GM19043 (cell line): ENCODE data around the gene FSIP2.
A peak's percentile ranks its signal among the peaks of the same experiment; 100 is the strongest.

ENCODE experiments used
- ATAC-seq: cut with Tn5 transposase; IDR thresholded peaks from one replicate; pipeline ENCODE4 v1.9.1; 2021; ENCODE audit warnings: low read depth; ENCODE audit not compliant: unreplicated experiment

Gene FSIP2, protein sequence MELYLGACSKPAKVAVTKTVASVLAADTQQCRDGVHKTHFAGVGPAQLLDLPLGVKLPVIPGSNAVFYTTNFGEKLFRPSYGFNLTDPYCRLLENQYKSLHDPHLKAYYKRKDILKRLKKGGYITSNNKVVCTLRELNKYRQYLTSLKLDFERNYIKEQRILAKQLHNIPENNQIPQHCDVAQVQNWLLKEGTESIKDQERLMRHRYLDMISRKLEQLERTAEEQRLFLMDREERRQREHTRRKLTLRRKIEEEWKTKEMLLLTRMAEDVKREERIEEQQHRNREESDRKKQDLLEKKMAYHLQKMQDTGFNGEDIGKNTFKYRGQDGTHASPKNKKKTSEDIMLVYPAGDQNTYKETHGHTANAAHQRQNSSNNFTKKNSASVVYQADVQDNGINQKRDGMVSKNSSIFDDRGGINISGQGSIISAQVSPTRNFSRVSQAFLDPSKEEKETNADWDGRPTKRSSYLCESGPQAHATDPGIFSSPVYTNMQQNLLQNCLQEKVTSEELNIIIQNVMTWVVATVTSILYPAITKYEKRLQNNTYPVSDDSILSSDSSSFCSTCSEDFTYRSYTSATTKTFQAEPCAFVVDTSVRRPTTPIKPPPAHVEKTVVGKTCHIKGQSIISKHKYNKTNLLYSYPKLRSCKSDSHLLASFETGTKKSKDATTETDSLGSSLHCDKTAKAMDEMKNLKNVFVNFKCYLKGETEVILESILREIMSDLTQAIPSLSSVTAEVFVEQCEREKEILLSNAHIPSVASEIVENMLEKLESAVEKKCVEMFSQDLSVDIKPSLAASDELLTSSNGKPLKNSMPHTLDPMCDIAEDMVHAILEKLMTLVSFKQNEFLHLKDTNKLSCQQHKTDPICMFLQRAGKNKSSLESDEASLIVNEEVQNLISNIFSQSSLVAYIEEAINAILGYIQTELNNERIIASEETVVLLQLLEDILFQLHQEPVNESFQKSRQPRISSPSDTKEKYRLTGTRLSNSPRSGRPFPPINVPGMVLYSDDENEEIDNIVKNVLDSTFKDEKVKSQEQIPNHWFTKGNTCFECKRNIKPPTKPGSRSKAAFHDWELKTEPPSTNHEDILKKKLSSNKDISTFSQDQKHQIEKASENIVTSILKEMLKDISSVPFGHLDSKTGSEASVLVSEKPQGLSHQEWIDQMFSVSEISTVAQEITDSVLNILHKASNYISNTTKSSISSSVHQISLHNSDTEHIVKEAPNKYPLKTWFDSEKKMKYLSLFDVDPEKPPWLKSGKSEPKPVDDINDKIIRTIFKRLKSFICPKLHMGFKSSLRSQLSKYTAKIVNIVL (N-terminal part only)

DNA sequence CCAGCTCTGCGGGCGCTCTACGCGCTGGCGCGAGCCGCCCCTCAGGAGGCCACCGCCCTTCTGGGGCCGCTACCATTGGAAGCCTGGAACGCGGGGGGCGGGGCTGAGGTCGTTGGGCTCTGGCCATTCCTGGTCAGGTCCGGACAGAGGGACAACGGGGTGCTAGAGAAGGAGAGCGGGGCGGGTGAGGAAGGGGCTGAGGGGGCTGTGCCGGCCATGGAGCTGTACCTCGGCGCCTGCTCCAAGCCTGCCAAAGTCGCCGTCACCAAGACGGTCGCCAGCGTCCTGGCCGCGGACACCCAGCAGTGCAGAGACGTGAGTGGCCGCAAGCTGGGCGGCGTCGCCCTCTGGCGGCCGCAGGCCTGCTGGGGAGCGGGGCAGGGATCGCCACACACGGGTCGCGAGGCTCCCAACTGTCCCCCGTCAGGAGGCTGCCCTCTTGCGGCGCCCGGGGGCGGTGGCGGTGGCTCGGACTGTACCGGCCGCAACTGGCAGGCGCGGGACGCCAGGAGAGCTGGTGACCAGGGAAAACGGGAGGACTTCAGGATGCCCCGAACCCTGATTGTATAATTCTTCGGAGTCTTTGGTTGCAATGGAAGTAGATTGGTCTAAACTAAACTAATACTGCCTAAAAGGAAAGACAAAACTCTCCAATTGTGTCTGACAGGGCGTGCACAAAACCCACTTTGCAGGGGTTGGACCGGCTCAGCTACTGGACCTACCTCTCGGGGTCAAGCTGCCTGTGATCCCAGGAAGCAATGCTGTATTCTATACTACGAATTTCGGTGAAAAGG, at the start of gene FSIP2:
Gene FSIP2, plus strand, starts transcription at position 126 of the 794 bp plus-strand sequence. Its CDS starts 91 bp downstream, at position 217.
- ATAC-seq = peak; percentile 96

DNA sequence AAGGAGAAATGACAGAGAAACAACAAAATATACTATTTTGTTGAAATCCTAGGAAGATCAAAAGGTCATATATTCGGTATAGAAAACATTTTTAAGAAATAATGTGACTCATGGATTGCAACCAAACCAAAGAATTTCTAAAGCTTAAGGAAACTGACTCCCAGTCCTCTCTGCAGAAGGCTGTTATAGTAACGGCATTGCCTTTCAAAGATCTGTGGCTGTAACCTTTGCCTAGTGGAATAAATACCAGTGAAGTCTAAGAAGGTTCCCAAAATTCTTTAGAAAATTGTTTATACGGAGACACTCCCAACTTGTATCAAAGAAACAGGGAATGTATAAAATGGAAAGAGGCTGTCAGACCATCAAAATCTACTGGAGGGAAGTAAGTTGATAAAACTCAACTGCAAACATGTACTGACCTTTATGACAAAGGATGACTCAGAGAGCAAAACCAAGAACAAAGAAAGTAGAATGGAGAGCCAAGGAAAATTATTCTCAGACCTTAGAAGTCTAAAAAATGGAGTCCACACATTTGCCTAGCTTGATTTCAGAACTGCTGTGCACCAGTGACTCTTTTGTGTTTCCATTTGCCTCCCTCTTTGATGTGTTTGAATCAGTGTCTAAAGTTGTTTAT, 48.6 kb upstream of the FSIP2 start:
- ATAC-seq = no peak

DNA sequence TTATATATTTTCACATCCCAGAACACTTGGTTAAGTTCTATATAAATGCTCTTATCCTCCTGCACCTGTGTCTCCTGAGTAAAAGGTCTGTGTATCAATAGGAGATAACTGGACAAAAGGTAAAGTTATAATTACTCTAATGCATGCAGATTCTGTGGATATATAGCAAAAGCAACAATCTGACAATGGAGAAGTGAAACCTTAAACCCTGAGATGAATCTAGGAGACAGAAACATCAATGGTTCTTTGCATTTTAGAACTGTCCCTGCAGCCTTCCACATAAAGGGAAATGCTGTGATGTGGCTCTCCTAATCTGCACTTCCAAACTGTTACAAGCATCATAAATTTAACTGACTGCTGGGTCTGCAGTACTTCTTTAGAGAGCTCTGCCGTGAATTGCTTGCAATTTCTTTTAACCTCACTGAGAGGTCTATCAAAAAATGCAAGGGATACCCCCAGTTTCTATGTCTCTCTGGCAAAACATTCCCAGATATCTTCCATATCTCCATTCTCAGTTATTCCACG, 42.8 kb upstream of the FSIP2 start:
- ATAC-seq = no peak

DNA sequence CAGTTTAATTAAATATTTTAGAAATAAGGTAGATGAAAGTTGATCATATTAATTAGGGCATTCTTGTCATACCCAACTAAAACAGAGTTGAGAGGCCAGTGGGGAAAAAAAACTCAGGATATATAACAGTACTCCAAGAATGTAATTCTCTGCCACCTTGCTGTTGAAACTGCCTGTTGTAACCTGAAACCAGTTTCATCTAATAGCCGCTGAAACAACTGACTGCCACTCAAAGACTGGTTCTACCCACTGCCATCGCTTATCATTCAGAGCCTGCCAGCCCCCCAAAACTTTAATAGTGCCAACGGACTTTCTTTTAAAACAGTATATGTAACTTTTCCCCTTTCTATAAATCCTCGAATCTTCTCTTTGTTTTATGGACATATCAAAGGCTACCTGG, 37.7 kb upstream of the FSIP2 start:
- no peak for ATAC-seq

DNA sequence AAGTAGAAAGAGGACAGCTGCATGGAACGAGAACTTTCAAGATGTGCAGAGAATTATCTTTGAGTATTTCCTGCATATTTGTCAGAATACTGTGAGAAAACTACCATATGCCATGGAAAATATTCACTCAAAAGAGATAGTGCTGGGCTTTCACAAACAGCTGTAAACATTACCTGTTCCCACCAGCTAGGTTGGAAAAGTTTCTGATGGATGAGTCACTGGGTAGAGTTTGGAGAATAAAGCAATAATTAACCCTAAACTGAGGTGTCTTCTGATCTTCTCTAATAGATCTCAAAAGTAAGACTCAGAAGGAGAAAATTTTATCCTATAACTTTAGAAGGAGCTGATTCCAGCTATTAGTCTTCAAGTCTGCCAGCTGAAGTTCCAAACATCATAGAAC, 3.9 kb upstream of the FSIP2 start:
- ATAC-seq = no peak

DNA sequence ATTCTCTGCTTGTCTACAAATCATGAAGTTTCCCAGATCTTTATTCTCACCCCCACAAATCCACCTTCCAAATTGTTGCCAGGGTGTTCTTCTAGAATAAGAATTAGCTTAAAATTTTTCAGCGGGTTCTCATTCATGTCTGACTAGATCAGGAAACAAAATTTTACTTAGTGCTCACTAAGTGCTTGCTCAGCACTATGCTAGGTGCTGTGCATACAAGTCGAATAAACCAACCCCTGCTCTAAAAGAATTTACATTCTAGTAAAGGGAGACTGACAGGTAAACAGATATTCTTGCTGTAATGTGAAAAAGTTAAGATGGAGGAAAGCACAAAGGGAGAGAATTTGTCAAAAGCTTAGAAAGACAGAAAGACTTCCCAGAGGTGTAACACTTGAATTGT, 2.4 kb upstream of the FSIP2 start:
- ATAC-seq = no peak

DNA sequence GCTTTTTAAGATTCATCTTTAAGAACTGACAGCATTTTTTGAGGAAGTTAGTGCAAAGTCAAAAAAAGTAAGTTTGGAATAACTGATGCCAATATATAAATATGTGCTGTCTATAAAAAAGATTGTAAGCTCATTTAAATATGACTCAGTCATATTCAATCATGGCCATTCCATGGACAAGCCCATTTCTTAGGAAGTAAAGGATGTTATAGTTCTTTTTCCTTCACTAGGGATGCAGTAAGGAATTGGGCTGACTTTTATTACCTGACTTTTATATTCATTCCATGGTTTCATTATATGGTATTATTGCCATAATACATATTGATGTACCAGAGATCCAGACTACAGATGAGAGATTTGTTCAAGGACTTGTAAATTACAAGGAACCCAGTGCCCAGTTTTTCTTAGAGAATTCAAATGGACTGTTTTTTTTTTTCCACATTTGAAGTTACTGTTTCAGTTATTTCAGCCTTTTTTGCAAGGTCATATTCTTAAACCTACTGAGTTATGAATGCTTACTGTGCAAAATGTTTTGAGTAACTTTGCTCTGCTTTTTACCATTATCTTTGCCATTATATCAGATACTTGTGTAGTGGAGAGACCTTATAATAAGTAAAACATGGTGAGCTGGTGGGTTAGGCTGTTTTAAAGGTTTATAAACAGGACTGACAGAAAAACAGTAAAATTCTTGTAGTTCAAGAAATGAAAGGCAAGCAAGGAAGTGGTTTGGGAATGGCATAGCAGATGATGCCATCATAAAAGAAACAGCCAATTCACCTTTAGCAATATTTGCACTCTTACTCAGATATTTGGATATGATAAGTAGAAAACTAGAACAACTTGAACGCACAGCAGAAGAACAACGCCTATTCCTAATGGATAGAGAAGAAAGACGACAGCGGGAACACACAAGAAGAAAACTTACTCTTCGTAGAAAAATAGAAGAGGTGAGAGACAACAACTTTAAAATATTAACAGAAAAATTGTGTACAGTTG, 7.6 kb downstream of the FSIP2 start:
- no peak for ATAC-seq

DNA sequence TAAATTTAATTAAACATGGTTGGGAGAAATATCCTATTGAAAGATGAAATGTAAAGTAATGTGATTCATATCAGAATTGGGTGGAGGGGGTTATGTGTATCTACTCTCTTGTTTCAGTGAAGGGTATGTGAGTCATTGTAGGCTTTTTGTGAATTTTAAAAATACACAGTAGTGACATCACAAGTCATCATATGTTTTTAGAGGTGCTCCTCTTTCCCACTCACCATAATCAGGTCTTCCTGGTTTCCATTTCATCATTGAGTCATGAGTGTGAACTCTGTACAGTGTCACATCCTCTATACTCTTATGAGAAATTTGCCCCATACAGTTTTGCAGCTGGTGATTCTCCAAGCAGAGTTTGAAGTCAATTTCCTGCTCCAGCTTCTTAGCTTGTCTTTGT, 18.8 kb downstream of the FSIP2 start:
- no peak for ATAC-seq

DNA sequence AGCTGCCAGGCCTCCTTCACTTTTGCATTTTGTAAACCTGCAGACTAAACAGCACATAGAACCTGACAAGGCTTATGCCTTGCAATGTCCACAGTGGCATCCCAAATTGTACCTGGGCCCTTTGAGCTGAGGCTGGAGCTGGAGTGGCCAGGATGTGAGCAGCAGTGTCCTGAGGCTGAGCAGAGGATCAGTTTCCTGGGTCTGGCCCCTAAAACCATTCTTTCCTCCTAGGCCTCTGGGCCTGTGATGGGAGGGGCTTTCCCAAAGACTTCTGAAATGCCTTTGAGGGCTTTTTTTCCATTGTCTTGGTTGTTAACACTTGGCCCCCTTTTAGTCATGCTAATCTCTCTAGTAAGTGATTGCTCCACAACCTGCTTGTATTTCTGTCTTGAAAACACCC, 32.8 kb downstream of the FSIP2 start:
- no peak for ATAC-seq

DNA sequence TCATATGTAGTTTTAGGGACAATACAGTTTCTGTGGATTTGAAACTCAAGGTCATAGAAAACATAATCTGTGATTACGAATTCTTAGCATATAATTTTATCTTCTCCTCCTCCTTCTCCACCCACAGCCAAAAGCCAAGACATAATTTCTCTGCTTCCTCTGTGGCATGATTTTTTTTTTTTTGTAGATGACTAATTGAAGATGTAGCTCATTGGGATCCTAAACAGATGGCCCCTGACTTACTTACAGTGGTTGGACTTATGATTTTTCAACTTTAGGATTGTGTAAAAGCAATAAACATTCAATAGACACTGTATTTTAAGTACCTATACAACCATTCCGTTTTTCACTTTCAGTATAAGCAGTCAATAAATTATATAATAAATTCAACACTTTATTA, 42.3 kb downstream of the FSIP2 start:
- no peak for ATAC-seq

DNA sequence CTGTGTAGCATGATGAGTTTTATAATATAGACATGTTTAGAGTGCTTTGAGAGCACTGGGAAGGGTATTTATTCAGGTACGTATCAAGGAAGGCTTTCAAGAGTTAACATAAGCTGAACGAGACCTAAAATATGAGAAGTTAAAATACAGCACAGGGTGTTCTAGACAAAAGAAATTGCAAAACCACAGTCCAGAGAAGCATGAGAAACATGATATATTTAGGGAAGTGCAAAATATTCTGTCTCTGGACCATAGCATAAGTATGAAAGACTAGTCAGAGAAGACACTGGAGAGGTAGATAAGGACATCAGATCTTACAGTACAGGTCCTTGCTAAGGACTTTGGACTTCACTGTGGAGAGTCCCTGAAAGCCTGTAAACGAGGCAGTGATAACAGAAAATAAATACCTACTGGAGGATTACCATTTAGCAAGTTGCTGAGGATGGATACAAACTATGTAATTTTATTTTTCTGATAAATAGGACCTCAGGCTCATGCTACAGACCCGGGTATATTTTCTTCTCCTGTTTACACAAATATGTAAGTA, 43.7 kb downstream of the FSIP2 start:
- ATAC-seq = no peak

DNA sequence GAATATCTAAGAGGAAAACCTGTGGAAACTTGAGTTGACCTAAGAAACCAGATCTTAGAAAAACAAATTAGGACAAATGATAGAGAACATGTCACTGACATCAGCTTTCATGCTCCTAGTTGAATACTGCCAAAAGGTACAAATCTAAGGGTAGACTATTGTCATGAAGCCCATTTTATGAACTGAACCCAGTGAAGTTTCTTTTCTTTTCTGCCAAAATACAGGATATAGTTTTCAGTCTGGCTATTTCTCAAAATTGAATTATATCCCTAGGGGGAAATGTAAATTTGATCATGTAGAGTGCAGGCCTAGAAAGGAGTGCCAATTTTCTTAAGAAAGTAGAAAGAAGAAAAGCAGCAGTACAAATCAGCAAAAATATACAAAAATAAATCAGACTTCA, 46.6 kb downstream of the FSIP2 start:
- ATAC-seq = no peak

DNA sequence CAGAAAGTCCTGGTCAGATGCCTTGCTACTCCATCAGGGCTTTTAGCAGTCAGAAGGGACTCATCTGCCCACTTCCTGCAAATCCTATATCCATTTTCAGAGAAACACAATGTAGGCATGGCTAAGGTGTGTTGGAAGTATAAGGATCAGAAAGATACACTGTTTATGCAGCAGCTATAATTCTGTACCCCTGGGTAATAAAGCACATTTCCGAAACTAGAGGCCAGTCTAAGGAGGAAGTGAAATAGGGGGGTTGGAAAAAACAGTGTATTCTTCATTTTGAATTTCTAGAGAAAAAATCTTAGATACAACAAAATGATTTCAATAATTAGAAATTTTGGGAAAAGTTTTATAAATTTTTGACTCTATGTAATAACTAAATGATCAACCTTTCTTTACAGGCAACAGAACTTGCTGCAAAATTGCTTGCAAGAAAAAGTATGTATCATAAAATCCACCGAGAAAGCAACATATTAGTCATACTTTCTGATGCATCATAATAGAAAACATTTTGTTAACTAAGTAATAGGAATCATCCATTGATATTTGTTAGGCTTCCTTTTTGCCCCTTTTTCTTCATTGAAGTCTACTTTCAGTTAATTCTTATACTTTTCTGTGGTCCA, 47.4 kb downstream of the FSIP2 start:
- ATAC-seq = peak; percentile 72

DNA sequence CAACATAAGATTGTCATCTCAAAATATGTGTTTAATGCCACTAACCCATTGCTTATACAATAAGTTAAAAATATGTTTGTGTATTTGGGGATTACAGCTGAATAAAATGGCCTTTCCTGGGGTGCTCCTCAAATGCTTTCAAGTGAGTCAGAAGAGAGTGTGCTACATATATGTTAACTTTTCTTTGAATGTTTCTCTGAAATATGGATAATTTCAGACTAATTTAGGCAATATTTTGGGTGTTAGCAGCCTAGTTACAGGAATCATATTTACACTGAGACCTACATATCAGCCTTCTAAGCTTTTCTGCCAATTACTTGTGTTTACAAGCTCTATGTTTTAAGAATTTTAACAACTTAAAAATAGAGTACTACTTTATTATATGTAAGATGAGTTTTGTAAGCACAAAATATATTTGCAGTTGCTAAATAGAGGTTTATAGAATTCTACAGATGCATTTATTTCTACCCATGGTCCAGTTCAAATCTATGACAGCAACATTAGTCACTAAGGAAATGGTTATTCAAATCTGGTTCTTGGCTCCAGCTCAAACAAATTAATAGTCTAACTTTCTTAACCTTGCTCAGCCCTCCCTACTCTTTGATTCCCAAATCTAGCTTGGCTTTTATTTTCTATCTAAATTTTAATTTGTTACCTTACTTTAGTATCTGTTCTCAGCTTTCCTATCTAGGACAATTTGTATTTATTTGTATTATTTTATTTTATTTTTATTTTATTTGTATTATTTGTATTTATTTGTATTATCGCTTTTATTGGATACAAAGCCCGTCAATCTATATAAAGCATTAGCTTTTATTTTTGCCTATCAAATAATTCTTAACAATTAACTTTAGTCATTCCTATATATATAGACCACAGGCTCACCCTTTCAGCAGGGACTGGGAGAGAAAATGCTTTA, 48.9 kb downstream of the FSIP2 start:
- ATAC-seq = no peak

DNA sequence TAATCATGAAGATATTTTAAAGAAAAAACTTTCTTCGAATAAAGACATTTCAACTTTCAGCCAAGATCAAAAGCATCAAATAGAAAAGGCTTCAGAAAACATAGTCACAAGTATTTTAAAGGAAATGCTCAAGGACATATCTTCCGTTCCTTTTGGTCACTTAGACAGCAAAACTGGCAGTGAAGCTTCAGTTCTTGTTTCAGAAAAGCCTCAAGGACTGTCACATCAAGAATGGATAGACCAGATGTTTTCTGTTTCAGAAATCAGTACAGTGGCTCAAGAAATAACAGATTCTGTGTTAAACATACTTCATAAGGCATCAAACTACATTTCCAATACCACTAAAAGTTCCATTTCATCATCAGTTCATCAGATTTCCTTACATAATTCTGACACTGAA, 51.8 kb downstream of the FSIP2 start:
- ATAC-seq = no peak

DNA sequence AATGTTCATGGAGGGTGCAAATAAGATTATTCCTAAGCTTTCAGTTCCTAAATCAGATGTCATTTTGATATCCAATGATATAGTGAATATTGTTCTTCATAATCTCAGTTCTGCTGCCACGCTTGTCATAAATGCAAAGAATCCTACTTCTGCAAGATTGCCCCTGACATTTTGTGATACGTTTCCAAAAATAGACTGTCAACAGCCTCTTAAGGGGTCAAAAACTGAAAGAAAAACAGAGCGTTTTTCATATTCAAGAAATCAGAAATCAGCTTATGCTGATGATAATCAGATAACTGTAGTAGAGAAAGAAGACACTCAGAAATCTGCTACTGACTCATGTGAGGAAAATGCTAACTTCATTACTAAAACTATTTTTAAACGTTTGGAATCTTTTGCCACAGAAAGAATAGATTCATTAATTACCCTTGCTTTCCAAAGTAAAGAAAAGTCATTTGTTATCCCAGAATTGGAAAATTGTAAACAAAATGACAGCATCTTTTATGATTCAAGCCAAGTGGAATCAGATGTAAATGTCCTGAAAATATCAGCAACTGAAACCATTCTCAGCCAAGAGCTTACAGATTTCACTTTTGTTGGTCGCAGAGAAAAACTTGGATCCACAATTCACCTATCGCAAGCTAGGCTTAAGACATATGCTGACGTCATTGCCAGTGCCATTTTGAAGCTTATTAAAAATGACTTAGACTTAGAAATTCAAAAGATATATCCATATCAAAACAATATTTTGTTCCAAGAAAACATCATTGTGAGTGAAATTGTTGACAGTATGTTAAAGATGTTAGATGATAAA, 55.1 kb downstream of the FSIP2 start:
- no peak for ATAC-seq
